SW 1271 (cell line): ENCODE data around the gene PCDH9.
"Not testable (repeated sequence)": the region's sequence is repeated elsewhere in the genome, so short reads cannot be mapped to it uniquely, and the experiment has no call there.

Experiments used
- DNase-seq, 2 experiments: peaks; one replicate each; lab custom pipeline; 2025; lab: John Stamatoyannopoulos, UW

Gene PCDH9

GRCh38 chr13:66835040-66835628, 395.0 kb downstream of the PCDH9 start:
- no peak for DNase-seq

- DNase-seq: no peak
Measured at GRCh38 chr13:66830940-66831716, 399.0 kb downstream of the PCDH9 start.

GRCh38 chr13:66829803-66830202, 400.3 kb downstream of the PCDH9 start:
- DNase-seq: no peak

- no peak for DNase-seq
Measured at GRCh38 chr13:66826398-66826797, 403.7 kb downstream of the PCDH9 start.

- no peak for DNase-seq
Measured at GRCh38 chr13:66821551-66821950, 408.6 kb downstream of the PCDH9 start.

- DNase-seq: no peak
Measured at GRCh38 chr13:66811455-66811854, 418.7 kb downstream of the PCDH9 start.

- no peak for DNase-seq
Measured at GRCh38 chr13:66809485-66809884, 420.7 kb downstream of the PCDH9 start.

GRCh38 chr13:66807251-66807650, 422.9 kb downstream of the PCDH9 start:
- DNase-seq: no peak

- no peak for DNase-seq
Measured at GRCh38 chr13:66805657-66806056, 424.5 kb downstream of the PCDH9 start.

GRCh38 chr13:66803808-66804456, 426.2 kb downstream of the PCDH9 start:
- DNase-seq: no peak

- no peak for DNase-seq
Measured at GRCh38 chr13:66803013-66803807, 426.9 kb downstream of the PCDH9 start.

GRCh38 chr13:66795636-66796035, 434.5 kb downstream of the PCDH9 start:
- DNase-seq: no peak

- DNase-seq: no peak
Measured at GRCh38 chr13:66794340-66795031, 435.6 kb downstream of the PCDH9 start.

GRCh38 chr13:66790861-66791260, 439.3 kb downstream of the PCDH9 start:
- DNase-seq: no peak

- DNase-seq: no peak
Measured at GRCh38 chr13:66781241-66781640, 448.9 kb downstream of the PCDH9 start.

- no peak for DNase-seq
Measured at GRCh38 chr13:66780814-66781213, 449.3 kb downstream of the PCDH9 start.

GRCh38 chr13:66778461-66778860, 451.7 kb downstream of the PCDH9 start:
- no peak for DNase-seq

GRCh38 chr13:66775196-66775595, 454.9 kb downstream of the PCDH9 start:
- DNase-seq: no peak

- DNase-seq: no peak
Measured at GRCh38 chr13:66774046-66774445, 456.1 kb downstream of the PCDH9 start.

GRCh38 chr13:66765559-66765958, 464.6 kb downstream of the PCDH9 start:
- no peak for DNase-seq

GRCh38 chr13:66760678-66761077, 469.5 kb downstream of the PCDH9 start:
- DNase-seq: not testable (repeated sequence)

- DNase-seq: no peak
Measured at GRCh38 chr13:66759919-66760318, 470.2 kb downstream of the PCDH9 start.
